SK-N-SH (cell line): ENCODE measurements around the gene PCBP4. TPM values are rescaled to one million over a fixed set of nuclear protein-coding genes. Genes with fewer than 3 reads are reported as not detected.

ENCODE experiments used
- CTCF ChIA-PET: fragments of 300-600, 350-600 bp; formaldehyde crosslinking; extraction: SDS; loops from one replicate; lab custom pipeline; 2021; lab: Yijun Ruan, JAX
- POLR2A ChIA-PET: fragments of 350-600 bp; sonication (Branson Sonifier 250); formaldehyde crosslinking; extraction: SDS; loops from one replicate; lab custom pipeline; 2020; ENCODE audit warnings: antibody characterized with exemption, inconsistent platforms; lab: Yijun Ruan, JAX
- DNase-seq: peaks from one replicate; pipeline ENCODE4 v3.0.0; 2012
- H2AFZ ChIP-seq: fragments of 200-600 bp; sonication (generic); 2 replicates; pipeline ENCODE4 v1.8.1; 2016; ENCODE audit warnings: antibody characterized with exemption, mild to moderate bottlenecking, low read depth
- H3F3A ChIP-seq: fragments of 200-600 bp; sonication (generic); replicated peaks from 2 replicates; pipeline ENCODE3; 2016; ENCODE audit warnings: antibody characterized with exemption, mild to moderate bottlenecking; ENCODE audit not compliant: insufficient read depth
- H3K27ac ChIP-seq, 2 experiments: fragments of 200-500 bp in 1 of 2; fragments of 200-600 bp in 1 of 2; sonication (Bioruptor generic) in 1 of 2; sonication (generic), shearing (Covaris generic) in 1 of 2; 2 replicates each; pipeline versions ENCODE4 v1.5.1 to v1.6.1; 2014 to 2016; ENCODE audit warnings: low read depth in 2 of 2, inconsistent platforms in 1 of 2, low read length in 1 of 2, mild to moderate bottlenecking in 1 of 2, mixed read lengths in 1 of 2
- H3K27me3 ChIP-seq: fragments of 200-600 bp; sonication (generic), shearing (Covaris generic); 2 replicates; pipeline ENCODE4 v1.6.1; 2016; ENCODE audit warnings: mixed run types; ENCODE audit not compliant: insufficient read depth
- H3K36me3 ChIP-seq, 2 experiments: fragments of 200-500 bp in 1 of 2; fragments of 200-600 bp in 1 of 2; sonication (Bioruptor generic) in 1 of 2; sonication (generic) in 1 of 2; replicated peaks in 1 of 2; 2 replicates each; pipeline versions ENCODE3 to v1.5.1; 2014 to 2016; ENCODE audit warnings: low read length in 1 of 2, mild to moderate bottlenecking in 1 of 2; ENCODE audit not compliant: insufficient read depth in 2 of 2, control insufficient read depth in 1 of 2
- H3K4me1 ChIP-seq, 2 experiments: fragments of 200-500 bp in 1 of 2; fragments of 200-600 bp in 1 of 2; sonication (Bioruptor generic) in 1 of 2; sonication (generic), shearing (Covaris generic) in 1 of 2; 2 replicates each; pipeline versions ENCODE4 v1.5.1 to v1.6.1; 2014 to 2016; ENCODE audit warnings: low read depth in 1 of 2, low read length in 1 of 2, mixed run types in 1 of 2; ENCODE audit not compliant: insufficient read depth in 2 of 2, control insufficient read depth in 1 of 2
- H3K4me2 ChIP-seq: fragments of 200-600 bp; sonication (generic), shearing (Covaris generic); 2 replicates; pipeline ENCODE4 v1.6.1; 2017; ENCODE audit warnings: mixed run types
- H3K4me3 ChIP-seq, 2 experiments: fragments of 200-500 bp in 1 of 2; fragments of 200-600 bp in 1 of 2; sonication (Bioruptor generic) in 1 of 2; sonication (generic), shearing (Covaris generic) in 1 of 2; 2 replicates each; pipeline versions ENCODE4 v1.5.1 to v1.8.1; 2014 to 2016; ENCODE audit warnings: low read depth in 2 of 2, inconsistent platforms in 1 of 2, low read length in 1 of 2, mild to moderate bottlenecking in 1 of 2, mixed read lengths in 1 of 2, moderate library complexity in 1 of 2
- H3K79me2 ChIP-seq: fragments of 200-600 bp; sonication (generic); 2 replicates; pipeline ENCODE4 v1.8.1; 2017; ENCODE audit warnings: mild to moderate bottlenecking; ENCODE audit not compliant: insufficient read depth
- H3K9ac ChIP-seq: fragments of 200-600 bp; sonication (generic); 2 replicates; pipeline ENCODE4 v1.6.1; 2017; ENCODE audit warnings: mixed run types
- H3K9me2 ChIP-seq: fragments of 200-600 bp; sonication (generic); 2 replicates; pipeline ENCODE4 v1.6.1; 2017; ENCODE audit warnings: mixed run types
- H3K9me3 ChIP-seq: fragments of 200-600 bp; sonication (generic); 2 replicates; pipeline ENCODE4 v1.6.1; 2017; ENCODE audit warnings: mixed run types, mild to moderate bottlenecking, moderate library complexity
- H4K20me1 ChIP-seq: fragments of 200-600 bp; sonication (generic); 2 replicates; pipeline ENCODE4 v1.6.1; 2017; ENCODE audit warnings: mild to moderate bottlenecking, mixed run types; ENCODE audit not compliant: insufficient read depth
- ELF1 ChIP-seq: IDR thresholded peaks from 2 replicates; pipeline ENCODE4 v1.4.0; 2012
- FOSL2 ChIP-seq: IDR thresholded peaks from 2 replicates; pipeline ENCODE4 v1.4.0; 2012; ENCODE audit warnings: low read depth, mild to moderate bottlenecking, moderate library complexity, borderline replicate concordance
- FOXJ3 ChIP-seq: sonication (generic); formaldehyde crosslinking; IDR thresholded peaks from 2 replicates; pipeline ENCODE4 v1.5.1; 2020; ENCODE audit warnings: mild to moderate bottlenecking, missing genetic modification reagents
- JUND ChIP-seq: IDR thresholded peaks from 2 replicates; pipeline ENCODE4 v1.4.0; 2012
- MAX ChIP-seq: IDR thresholded peaks from 2 replicates; pipeline ENCODE4 v1.4.0; 2012; ENCODE audit warnings: low read depth
- MEF2A ChIP-seq: IDR thresholded peaks from 2 replicates; pipeline ENCODE4 v1.4.0; 2012; ENCODE audit warnings: low read depth, borderline replicate concordance
- MXI1 ChIP-seq: IDR thresholded peaks from 2 replicates; pipeline ENCODE4 v1.6.1; 2012; ENCODE audit warnings: mild to moderate bottlenecking, low read depth, low read length, improper control_type of control experiment
- NFIC ChIP-seq: IDR thresholded peaks from 2 replicates; pipeline ENCODE4 v1.4.0; 2012; ENCODE audit warnings: borderline replicate concordance
- RAD21 ChIP-seq: IDR thresholded peaks from 2 replicates; pipeline ENCODE4 v1.6.1; 2012; ENCODE audit warnings: mild to moderate bottlenecking, low read length
- RCOR1 ChIP-seq: fragments of 150-350 bp; IDR thresholded peaks from 2 replicates; pipeline ENCODE4 v1.6.1; 2017; ENCODE audit warnings: antibody characterized with exemption, low read length
- REST ChIP-seq: IDR thresholded peaks from 2 replicates; pipeline ENCODE4 v1.6.1; 2012; ENCODE audit warnings: mild to moderate bottlenecking, low read depth, low read length, moderate library complexity
- SIN3A ChIP-seq: IDR thresholded peaks from 2 replicates; pipeline ENCODE4 v1.6.1; 2012; ENCODE audit warnings: low read depth, mild to moderate bottlenecking, low read length, moderate library complexity, borderline replicate concordance
- SMC3 ChIP-seq: IDR thresholded peaks from 2 replicates; pipeline ENCODE4 v1.6.1; 2012; ENCODE audit warnings: low read depth, low read length, improper control_type of control experiment
- WGBS: methylation state at CpG from one replicate; pipeline ENCODE4 v1.1.6; 2017; ENCODE audit warnings: low lambda C conversion rate; 5-methylcytosine and 5-hydroxymethylcytosine counted together
- polyA plus RNA-seq, 3 experiments: library from polyadenylated mRNA; depleted of rRNA; stranded (reverse); fragments of >200 nt; gene quantifications; 2 replicates each; pipeline ENCODE4 v1.2.3, GENCODE V29; 2012
- TF ChIP-seq, protein P1 (sequence below): IDR thresholded peaks from 2 replicates; pipeline ENCODE4 v1.4.0; 2012; ENCODE audit warnings: low read depth, borderline replicate concordance
- TF ChIP-seq, protein P2 (sequence below): IDR thresholded peaks from 2 replicates; pipeline ENCODE4 v1.4.0; 2012; ENCODE audit warnings: low read depth, borderline replicate concordance

Gene PCBP4
- polyA plus RNA-seq, 1 of the 3 experiments (the other 2 are of a cell fraction), result 97.4 TPM

- Histone ChIP-seq H3K4me1 (peaks cover 11 to 18% of the 10 kb centered on the region in 2 experiments; a peak in 3 of 4 replicates), H3K4me3 (no peak overlapping the region), H3K4me2 (no peak overlapping the region), H3K36me3 (peaks cover 0 to 2% of the 10 kb centered on the region in 2 experiments), H3K9me2 (no peaks in the 10 kb centered on the region), H3K79me2 (peaks cover 14% of the 10 kb centered on the region), H4K20me1 (no peaks in the 10 kb centered on the region), H2AFZ (no peak overlapping the region), H3K27me3 (no peaks in the 10 kb centered on the region), H3F3A (no peaks in the 10 kb centered on the region), H3K9ac (no peak overlapping the region), H3K9me3 (no peaks in the 10 kb centered on the region), H3K27ac (no peak overlapping the region)
- no peak for DNase-seq
- 97% methylated on average over 10 of the region's 18 CpGs for WGBS
- CTCF ChIA-PET, result interaction anchor here (1.0 to 5.3 kb wide), 5 partner anchors 12 to 60 kb away, joined by 3 to 80 read pairs (median 5); partner anchors contain the start of genes ABHD14A and ABHD14B
- POLR2A ChIA-PET, result interaction anchor here (1.4 kb wide), 1 partner anchor 29 kb away, joined by 3 read pairs; the partner anchor contains the start of gene ABHD14B
- TF ChIP-seq FOXJ3 (CRISPR knock-in tag) (no peak), RAD21 (no peak), NFIC (no peak), MAX (no peak), REST (no peak), SIN3A (no peak), FOSL2 (no peak), MEF2A (no peak), JUND (no peak), ELF1 (no peak), RCOR1 (no peak), MXI1 (no peak), SMC3 (no peak)
- TF ChIP-seq, protein P1, sequence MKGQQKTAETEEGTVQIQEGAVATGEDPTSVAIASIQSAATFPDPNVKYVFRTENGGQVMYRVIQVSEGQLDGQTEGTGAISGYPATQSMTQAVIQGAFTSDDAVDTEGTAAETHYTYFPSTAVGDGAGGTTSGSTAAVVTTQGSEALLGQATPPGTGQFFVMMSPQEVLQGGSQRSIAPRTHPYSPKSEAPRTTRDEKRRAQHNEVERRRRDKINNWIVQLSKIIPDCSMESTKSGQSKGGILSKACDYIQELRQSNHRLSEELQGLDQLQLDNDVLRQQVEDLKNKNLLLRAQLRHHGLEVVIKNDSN, result no peak
- TF ChIP-seq, protein P2, sequence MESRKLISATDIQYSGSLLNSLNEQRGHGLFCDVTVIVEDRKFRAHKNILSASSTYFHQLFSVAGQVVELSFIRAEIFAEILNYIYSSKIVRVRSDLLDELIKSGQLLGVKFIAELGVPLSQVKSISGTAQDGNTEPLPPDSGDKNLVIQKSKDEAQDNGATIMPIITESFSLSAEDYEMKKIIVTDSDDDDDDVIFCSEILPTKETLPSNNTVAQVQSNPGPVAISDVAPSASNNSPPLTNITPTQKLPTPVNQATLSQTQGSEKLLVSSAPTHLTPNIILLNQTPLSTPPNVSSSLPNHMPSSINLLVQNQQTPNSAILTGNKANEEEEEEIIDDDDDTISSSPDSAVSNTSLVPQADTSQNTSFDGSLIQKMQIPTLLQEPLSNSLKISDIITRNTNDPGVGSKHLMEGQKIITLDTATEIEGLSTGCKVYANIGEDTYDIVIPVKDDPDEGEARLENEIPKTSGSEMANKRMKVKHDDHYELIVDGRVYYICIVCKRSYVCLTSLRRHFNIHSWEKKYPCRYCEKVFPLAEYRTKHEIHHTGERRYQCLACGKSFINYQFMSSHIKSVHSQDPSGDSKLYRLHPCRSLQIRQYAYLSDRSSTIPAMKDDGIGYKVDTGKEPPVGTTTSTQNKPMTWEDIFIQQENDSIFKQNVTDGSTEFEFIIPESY, result no peak
Observed at GRCh38 chr3:51945031-51945840, 22.0 kb downstream of the PCBP4 start.
